Measurements from ENCODE around the gene USP46. TPM values are rescaled to one million over a fixed set of nuclear protein-coding genes. Genes with fewer than 3 reads are reported as not detected.
A peak's percentile ranks its signal among the peaks of the same experiment; 100 is the strongest.

Gene USP46
- total RNA-seq, 1 experiment from 2014 or later, result 16.5 TPM

DNA sequence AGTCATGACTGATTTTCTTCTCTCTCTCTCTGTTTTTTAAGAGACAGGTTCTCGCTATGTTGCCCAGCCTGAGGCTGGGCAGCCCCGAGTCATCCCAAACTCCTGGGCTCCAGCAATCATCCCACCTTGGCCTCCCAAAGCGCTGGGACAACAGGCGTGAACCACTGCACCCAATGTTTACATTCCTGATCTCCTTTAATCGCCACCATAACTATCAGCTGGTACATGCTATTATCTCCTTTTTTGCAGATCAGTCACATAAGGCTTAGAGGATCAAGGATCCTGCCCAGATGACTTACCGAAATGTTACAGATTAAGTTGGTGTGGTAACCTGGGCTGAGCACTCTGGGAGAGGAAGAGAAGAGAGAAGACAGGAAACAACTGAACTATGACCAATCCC lies 1.5 kb upstream of the USP46 start:
- Histone ChIP-seq H3K27me3 (replicated peaks; ENCODE audit: insufficient read depth, low read depth, low read length, poor library complexity) (no peaks in the 10 kb centered on the region), H3K9me3 (ENCODE audit: low read depth, low read length, poor library complexity, severe bottlenecking) (no peaks in the 10 kb centered on the region), H3K27ac (ENCODE audit: low read depth, low read length, poor library complexity, severe bottlenecking) (no peak overlapping the region), H3K4me3 (ENCODE audit: low read depth, low read length, poor library complexity, severe bottlenecking) (no peak overlapping the region), H3K36me3 (ENCODE audit: insufficient read depth, low read length, poor library complexity, severe bottlenecking) (no peaks in the 10 kb centered on the region), H3K4me1 (ENCODE audit: insufficient read depth, low read length, poor library complexity, severe bottlenecking) (no peaks in the 10 kb centered on the region)
- CTCF ChIA-PET, result no interaction called here
- intact Hi-C loops (cut with micrococcal nuclease; ENCODE audit: unreplicated experiment), result no loop called here
- BruUV-seq (replicated peaks), result no TSS peak
- TF ChIP-seq EZH2 (IDR thresholded peaks at IDR 0.05; ENCODE audit: borderline replicate concordance, low read depth, low read length, poor library complexity, severe bottlenecking), result no peak
- no peak for TF ChIP-seq CTCF (conservative IDR thresholded peaks at IDR 0.05; ENCODE audit: low read depth, low read length)
- no peak for DNase-seq (ENCODE audit: low spot score)
- POLR2A ChIA-PET (ENCODE audit: low non-redundant PET), result no interaction called here

GRCh38 chr4:52659722-52660261 lies 691 bp upstream of the USP46 start:
- no peak for TF ChIP-seq CTCF (conservative IDR thresholded peaks at IDR 0.05; ENCODE audit: low read depth, low read length)
- TF ChIP-seq EZH2 (IDR thresholded peaks at IDR 0.05; ENCODE audit: borderline replicate concordance, low read depth, low read length, poor library complexity, severe bottlenecking), result no peak
- ChIA-PET CTCF (no interaction called here), POLR2A (ENCODE audit: low non-redundant PET) (no interaction called here)
- peak; percentile 6 for DNase-seq (ENCODE audit: low spot score)
- H3K4me3 ChIP-seq (ENCODE audit: low read depth, low read length, poor library complexity, severe bottlenecking), result peak overlapping the region; percentile 66
- no peaks in the 10 kb centered on the region for H3K4me1 ChIP-seq (ENCODE audit: insufficient read depth, low read length, poor library complexity, severe bottlenecking)
- H3K27me3 ChIP-seq (replicated peaks; ENCODE audit: insufficient read depth, low read depth, low read length, poor library complexity), result no peaks in the 10 kb centered on the region
- no TSS peak for BruUV-seq (replicated peaks)
- H3K9me3 ChIP-seq (ENCODE audit: low read depth, low read length, poor library complexity, severe bottlenecking), result no peaks in the 10 kb centered on the region
- H3K36me3 ChIP-seq (ENCODE audit: insufficient read depth, low read length, poor library complexity, severe bottlenecking), result no peaks in the 10 kb centered on the region
- H3K27ac ChIP-seq (ENCODE audit: low read depth, low read length, poor library complexity, severe bottlenecking), result peak overlapping the region; percentile 68
- intact Hi-C loops (cut with micrococcal nuclease; ENCODE audit: unreplicated experiment), result no loop called here

DNA sequence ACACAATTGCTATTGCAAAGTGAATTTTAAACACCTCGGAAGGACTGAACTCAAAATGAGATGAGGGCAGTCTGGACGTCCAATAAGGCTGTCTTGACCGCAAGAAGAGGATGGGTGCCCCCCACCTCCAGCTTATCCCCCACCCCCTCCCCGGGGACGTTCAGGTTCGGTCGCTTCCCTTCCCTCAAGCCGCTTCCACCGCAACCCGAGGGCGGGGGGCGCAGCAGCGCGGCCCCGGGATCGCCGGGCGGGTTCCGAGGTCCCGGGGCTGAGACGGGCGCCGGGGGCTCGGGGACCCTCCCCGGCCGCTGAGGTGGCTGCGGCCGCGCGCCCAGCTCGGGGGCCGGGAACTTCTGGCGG lies 480 bp downstream of the USP46 start:
- intact Hi-C loops (cut with micrococcal nuclease; ENCODE audit: unreplicated experiment), result no loop called here
- no TSS peak for BruUV-seq (replicated peaks)
- no peak for TF ChIP-seq CTCF (conservative IDR thresholded peaks at IDR 0.05; ENCODE audit: low read depth, low read length)
- no peak for TF ChIP-seq EZH2 (IDR thresholded peaks at IDR 0.05; ENCODE audit: borderline replicate concordance, low read depth, low read length, poor library complexity, severe bottlenecking)
- H3K27ac ChIP-seq (ENCODE audit: low read depth, low read length, poor library complexity, severe bottlenecking), result peak overlapping the region; percentile 80
- ChIA-PET CTCF (no interaction called here), POLR2A (ENCODE audit: low non-redundant PET) (interaction anchor here (0.6 kb wide), 1 partner anchor 13 kb away, joined by 9 read pairs; no protein-coding TSS in a partner anchor)
- H3K36me3 ChIP-seq (ENCODE audit: insufficient read depth, low read length, poor library complexity, severe bottlenecking), result no peaks in the 10 kb centered on the region
- no peaks in the 10 kb centered on the region for H3K9me3 ChIP-seq (ENCODE audit: low read depth, low read length, poor library complexity, severe bottlenecking)
- no peak for DNase-seq (ENCODE audit: low spot score)
- H3K27me3 ChIP-seq (replicated peaks; ENCODE audit: insufficient read depth, low read depth, low read length, poor library complexity), result no peaks in the 10 kb centered on the region
- H3K4me1 ChIP-seq (ENCODE audit: insufficient read depth, low read length, poor library complexity, severe bottlenecking), result no peaks in the 10 kb centered on the region
- peak overlapping the region; percentile 66 for H3K4me3 ChIP-seq (ENCODE audit: low read depth, low read length, poor library complexity, severe bottlenecking)
